GM19395 (cell line): ENCODE measurements around the gene OSBPL2.

Source experiments
- ATAC-seq: cut with Tn5 transposase; IDR thresholded peaks from one replicate; pipeline ENCODE4 v1.9.1; 2021; ENCODE audit warnings: mild to moderate bottlenecking, moderate library complexity; ENCODE audit not compliant: unreplicated experiment

OSBPL2 gene

GRCh38 chr20:62220666-62221568 is 17.4 kb upstream of the OSBPL2 start:
- no peak for ATAC-seq

GRCh38 chr20:62222266-62222850 is 16.0 kb upstream of the OSBPL2 start:
- no peak for ATAC-seq

- ATAC-seq, result no peak
Measured at GRCh38 chr20:62222972-62223371, 15.3 kb upstream of the OSBPL2 start.

GRCh38 chr20:62223571-62223970 is 14.8 kb upstream of the OSBPL2 start:
- no peak for ATAC-seq

GRCh38 chr20:62224113-62224855 is 14.0 kb upstream of the OSBPL2 start:
- no peak for ATAC-seq

GRCh38 chr20:62225026-62225425 is 13.3 kb upstream of the OSBPL2 start:
- no peak for ATAC-seq

- no peak for ATAC-seq
Measured at GRCh38 chr20:62225820-62226635, 12.3 kb upstream of the OSBPL2 start.

GRCh38 chr20:62226707-62227590 is 11.4 kb upstream of the OSBPL2 start:
- no peak for ATAC-seq

- ATAC-seq, result no peak
Measured at GRCh38 chr20:62227591-62227976, 10.7 kb upstream of the OSBPL2 start.

GRCh38 chr20:62227977-62228958 is 10.1 kb upstream of the OSBPL2 start:
- no peak for ATAC-seq

- ATAC-seq, result no peak
Measured at GRCh38 chr20:62228982-62229545, 9.3 kb upstream of the OSBPL2 start.

- no peak for ATAC-seq
Measured at GRCh38 chr20:62229667-62230066, 8.7 kb upstream of the OSBPL2 start.

GRCh38 chr20:62230276-62230675 is 8.0 kb upstream of the OSBPL2 start:
- no peak for ATAC-seq

- no peak for ATAC-seq
Measured at GRCh38 chr20:62230696-62231095, 7.6 kb upstream of the OSBPL2 start.

GRCh38 chr20:62231292-62231691 is 7.0 kb upstream of the OSBPL2 start:
- ATAC-seq, result no peak

GRCh38 chr20:62232194-62232593 is 6.1 kb upstream of the OSBPL2 start:
- ATAC-seq, result no peak

- ATAC-seq, result no peak
Measured at GRCh38 chr20:62232770-62233645, 5.3 kb upstream of the OSBPL2 start.
